ENCODE data around the gene ARHGEF3.

DNA sequence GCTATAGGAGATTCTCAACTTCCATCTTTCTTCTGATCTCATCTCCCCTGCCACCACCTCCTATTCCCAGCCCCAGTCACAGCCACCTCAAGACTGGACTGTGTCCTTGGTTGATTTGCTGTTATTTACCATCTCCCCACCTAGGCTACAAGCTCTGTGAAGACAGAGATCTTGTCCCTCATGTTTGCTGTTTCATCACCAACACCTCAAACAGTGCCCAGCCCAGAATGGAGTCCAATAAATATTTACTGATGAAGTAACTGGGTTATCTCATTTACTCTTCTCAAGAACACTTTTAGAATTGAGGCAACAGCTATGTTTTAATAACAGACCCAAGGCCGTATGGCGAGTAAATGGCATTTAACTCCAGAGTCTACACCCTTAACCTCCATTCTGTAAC, 29.1 kb upstream of the ARHGEF3 start:
- TF ChIP-seq, protein P1, sequence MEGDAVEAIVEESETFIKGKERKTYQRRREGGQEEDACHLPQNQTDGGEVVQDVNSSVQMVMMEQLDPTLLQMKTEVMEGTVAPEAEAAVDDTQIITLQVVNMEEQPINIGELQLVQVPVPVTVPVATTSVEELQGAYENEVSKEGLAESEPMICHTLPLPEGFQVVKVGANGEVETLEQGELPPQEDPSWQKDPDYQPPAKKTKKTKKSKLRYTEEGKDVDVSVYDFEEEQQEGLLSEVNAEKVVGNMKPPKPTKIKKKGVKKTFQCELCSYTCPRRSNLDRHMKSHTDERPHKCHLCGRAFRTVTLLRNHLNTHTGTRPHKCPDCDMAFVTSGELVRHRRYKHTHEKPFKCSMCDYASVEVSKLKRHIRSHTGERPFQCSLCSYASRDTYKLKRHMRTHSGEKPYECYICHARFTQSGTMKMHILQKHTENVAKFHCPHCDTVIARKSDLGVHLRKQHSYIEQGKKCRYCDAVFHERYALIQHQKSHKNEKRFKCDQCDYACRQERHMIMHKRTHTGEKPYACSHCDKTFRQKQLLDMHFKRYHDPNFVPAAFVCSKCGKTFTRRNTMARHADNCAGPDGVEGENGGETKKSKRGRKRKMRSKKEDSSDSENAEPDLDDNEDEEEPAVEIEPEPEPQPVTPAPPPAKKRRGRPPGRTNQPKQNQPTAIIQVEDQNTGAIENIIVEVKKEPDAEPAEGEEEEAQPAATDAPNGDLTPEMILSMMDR (conservative IDR thresholded peaks at IDR 0.05): no peak
- no peak for TF ChIP-seq ZFX (IDR thresholded peaks at IDR 0.05)
